ENCODE measurements around the gene AEBP2. TPM values are rescaled to one million over a fixed set of nuclear protein-coding genes. Genes with fewer than 3 reads are reported as not detected.

Gene AEBP2
- total and polyA plus RNA-seq, 2 of the 4 experiments (the other 2 are of a cell fraction), result 15.5 to 21.7 TPM

DNA sequence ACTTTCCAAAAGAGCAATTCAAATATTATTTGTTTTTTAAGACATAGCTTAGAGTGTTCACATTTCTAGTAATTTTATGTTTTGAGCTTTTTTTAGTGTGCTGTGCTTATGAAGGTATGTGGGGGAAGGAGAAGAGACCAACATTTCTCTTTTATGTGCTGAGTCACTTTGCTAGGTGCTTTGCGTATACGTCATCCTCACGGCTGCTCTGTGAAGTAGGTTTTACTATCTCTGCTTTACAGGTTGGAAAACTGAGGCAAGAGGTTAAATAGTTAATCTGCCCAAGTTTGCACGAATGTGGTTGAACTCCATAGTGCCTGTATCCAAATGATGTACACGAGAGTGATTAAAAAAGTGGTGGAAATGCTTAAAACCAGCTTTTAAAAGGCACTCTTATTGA is 75.9 kb downstream of the AEBP2 start:
- H3K4me3 ChIP-seq (ENCODE audit: insufficient read depth, low read depth, low read length), result no peak overlapping the region
- dilution Hi-C loops (cut with HindIII; ENCODE audit: low sequenced_read_pairs, unreplicated experiment), result no loop called here
- in situ Hi-C loops (cut with MboI; ENCODE audit: low sequenced_read_pairs), result no loop called here
- H3K9me1 ChIP-seq (ENCODE audit: insufficient read depth, low read length), result peaks cover 7% of the 10 kb centered on the region
- ATAC-seq (ENCODE audit: low read depth) (no peak), DNase-seq (no peak)
- no peak overlapping the region for H4K5ac ChIP-seq (ENCODE audit: low read depth, low read length)
- no peaks in the 10 kb centered on the region for H3K9me3 ChIP-seq (ENCODE audit: control insufficient read depth, insufficient read depth, low read length)
- H3K14ac ChIP-seq (replicated peaks; ENCODE audit: low read depth, low read length), result 0 out of 2 replicates have a peak overlapping the region, but pooled peaks have one; percentile 40
- H3K4me2 ChIP-seq (ENCODE audit: low read depth, low read length), result no peak overlapping the region
- POLR2A ChIA-PET (ENCODE audit: unreplicated experiment), result no interaction called here
- no peak overlapping the region for H3K23ac ChIP-seq (ENCODE audit: low read depth, low read length)
- H3K36me3 ChIP-seq (ENCODE audit: control insufficient read depth, insufficient read depth, low read length), result peaks cover 16% of the 10 kb centered on the region
- H3K9ac ChIP-seq (ENCODE audit: low read depth, low read length), result no peak overlapping the region
- intact Hi-C loops (cut with micrococcal nuclease), result no loop called here
- H3K27me3 ChIP-seq (ENCODE audit: control insufficient read depth, insufficient read depth, low read length), result no peaks in the 10 kb centered on the region
- no peak overlapping the region for H2AK5ac ChIP-seq (ENCODE audit: low read depth, low read length)
- no peak overlapping the region for H2BK20ac ChIP-seq (ENCODE audit: low read depth, low read length)
- H3K79me1 ChIP-seq (ENCODE audit: low read depth in 1 of 2, low read length in 2 of 2), result peaks cover 30 to 31% of the 10 kb centered on the region in 2 experiments
- H3K18ac ChIP-seq (ENCODE audit: low read depth, low read length), result no peak overlapping the region
- H2BK120ac ChIP-seq (ENCODE audit: low read depth, low read length), result no peak overlapping the region
- no peak overlapping the region for H4K91ac ChIP-seq (ENCODE audit: insufficient read depth, low read depth, low read length)
- whole genome bisulfite sequencing, 2 experiments (ENCODE audit: extremely low coverage in 2 of 2, insufficient read length in 1 of 2), result no CpG with 5 or more reads among the region's 5 CpGs
- no peak overlapping the region for H3K56ac ChIP-seq (ENCODE audit: extremely low read depth, insufficient read depth, low read length)
- H2BK5ac ChIP-seq (ENCODE audit: low read depth, low read length, poor library complexity, severe bottlenecking), result no peak overlapping the region
- BruUV-seq (replicated peaks), result no TSS peak
- CTCF ChIA-PET, result no interaction called here
- H4K8ac ChIP-seq (ENCODE audit: low read depth in 2 of 2, low read length in 2 of 2), result no peak overlapping the region
- peak overlapping the region; percentile 32; the same call in 1 of the 2 replicates for H3K27ac ChIP-seq (ENCODE audit: insufficient read depth, low read length)
- TF ChIP-seq NFE2L2 (IDR thresholded peaks at IDR 0.05; ENCODE audit: low read depth, low read length) (peak; percentile 46; the same call in 1 of the 2 replicates), CHD1 (IDR thresholded peaks at IDR 0.05; ENCODE audit: low read depth, low read length) (no peak)
- no peak overlapping the region for H2AFZ ChIP-seq (replicated peaks; ENCODE audit: low read length, poor library complexity)
- H3K4me1 ChIP-seq (ENCODE audit: control insufficient read depth, insufficient read depth, low read length), result peaks cover 5% of the 10 kb centered on the region; the same call in 1 of the 2 replicates
- no peak overlapping the region for H2BK15ac ChIP-seq (ENCODE audit: low read depth, low read length)
- no peak overlapping the region for H2AK9ac ChIP-seq (replicated peaks; ENCODE audit: low read depth, low read length, poor library complexity)
- no peaks in the 10 kb centered on the region for H4K20me1 ChIP-seq (ENCODE audit: insufficient read depth, low read length)
- H3K4ac ChIP-seq (ENCODE audit: low read depth, low read length), result no peak overlapping the region

Measured in IMR-90 (cell line).